Omental fat pad (tissue), 4 donors: ENCODE data around the gene PDE11A. TPM values are rescaled to one million over a fixed set of nuclear protein-coding genes. Genes with fewer than 3 reads are reported as not detected.

Experiments used
- ATAC-seq: fragments of 150-250 bp; one replicate; pipeline ENCODE4 v1.9.1; 2016; ENCODE audit warnings: mild to moderate bottlenecking, moderate library complexity; ENCODE audit not compliant: low FRiP score
- DNase-seq: peaks from one replicate; pipeline ENCODE4 v3.0.0-alpha.2; 2019; ENCODE audit warnings: low spot score
- CTCF ChIP-seq, 3 donors: fragments of 450-650 bp; IDR thresholded peaks; one replicate each; pipeline ENCODE4 v1.5.1; 2016 to 2017; ENCODE audit warnings: antibody characterized with exemption in 3 of 3, mild to moderate bottlenecking in 3 of 3, moderate library complexity in 2 of 3
- total RNA-seq, 4 donors: library from RNA; depleted of rRNA; stranded (reverse); fragments of >200 nt; gene quantifications; one replicate each; pipeline ENCODE4 v1.1.0, GENCODE V29; 2016

The PDE11A gene
- total RNA-seq, 4 donors from 2014 or later, result 0.16 to 0.65 TPM; not detected in 2

GRCh38 chr2:177602611-177603164 lies 469.9 kb downstream of the PDE11A start:
- DNase-seq, result no peak
- ATAC-seq, result no peak
- no peak for TF ChIP-seq CTCF (IDR thresholded peaks at IDR 0.05)

GRCh38 chr2:177600917-177601316 lies 471.7 kb downstream of the PDE11A start:
- DNase-seq (no peak), ATAC-seq (no peak)
- TF ChIP-seq CTCF (IDR thresholded peaks at IDR 0.05), result no peak

GRCh38 chr2:177599956-177600355 lies 472.6 kb downstream of the PDE11A start:
- TF ChIP-seq CTCF (IDR thresholded peaks at IDR 0.05), result no peak
- ATAC-seq (no peak), DNase-seq (no peak)

- no peak for ATAC-seq
- DNase-seq, result no peak
- no peak for TF ChIP-seq CTCF (IDR thresholded peaks at IDR 0.05)
Measured at GRCh38 chr2:177599139-177599688, 473.4 kb downstream of the PDE11A start.

GRCh38 chr2:177598326-177599138 lies 474.0 kb downstream of the PDE11A start:
- no peak for ATAC-seq
- DNase-seq, result no peak
- no peak for TF ChIP-seq CTCF (IDR thresholded peaks at IDR 0.05)

GRCh38 chr2:177597759-177598158 lies 474.8 kb downstream of the PDE11A start:
- ATAC-seq (no peak), DNase-seq (no peak)
- no peak for TF ChIP-seq CTCF (IDR thresholded peaks at IDR 0.05)
